RWPE2 (cell line): Measurements from ENCODE around the gene BIRC2.

ENCODE experiments used
- ATAC-seq: fragments of 200-7000 bp; cut with Tn5 transposase; 3 replicates; pipeline ENCODE4 v1.9.1; 2021; ENCODE audit warnings: low read depth
- DNase-seq: peaks from one replicate; pipeline ENCODE4 v3.0.0-alpha.2; 2020; ENCODE audit warnings: low spot score
- H3K27ac ChIP-seq: fragments of 450-650 bp; 2 replicates; pipeline ENCODE4 v1.5.1; 2017; ENCODE audit warnings: mild to moderate bottlenecking; ENCODE audit not compliant: poor library complexity, severe bottlenecking
- H3K27me3 ChIP-seq: fragments of 250-450 bp; sonication (Bioruptor Pico); 2 replicates; pipeline ENCODE4 v1.5.1; 2021; ENCODE audit warnings: mild to moderate bottlenecking, moderate library complexity; ENCODE audit not compliant: insufficient read depth, poor library complexity, severe bottlenecking
- H3K36me3 ChIP-seq: fragments of 250-450 bp; sonication (Bioruptor Pico); 2 replicates; pipeline ENCODE4 v1.5.1; 2020; ENCODE audit warnings: low read depth, mild to moderate bottlenecking, moderate library complexity
- H3K4me1 ChIP-seq: fragments of 250-450 bp; sonication (Bioruptor Pico); 2 replicates; pipeline ENCODE4 v1.5.1; 2021; ENCODE audit warnings: mild to moderate bottlenecking, moderate library complexity; ENCODE audit not compliant: insufficient read depth, poor library complexity, severe bottlenecking
- H3K4me3 ChIP-seq: fragments of 250-450 bp; sonication (Bioruptor Pico); 2 replicates; pipeline ENCODE4 v1.5.1; 2021; ENCODE audit warnings: mild to moderate bottlenecking, moderate library complexity; ENCODE audit not compliant: severe bottlenecking
- H3K9me3 ChIP-seq: fragments of 250-450 bp; sonication (Bioruptor Pico); 2 replicates; pipeline ENCODE4 v1.5.1; 2021; ENCODE audit warnings: mild to moderate bottlenecking, moderate library complexity; ENCODE audit not compliant: severe bottlenecking
- TF ChIP-seq, protein P1 (sequence below): fragments of 450-650 bp; IDR thresholded peaks from one replicate; pipeline ENCODE4 v1.5.1; 2017; ENCODE audit warnings: mild to moderate bottlenecking, moderate library complexity; ENCODE audit not compliant: poor library complexity, severe bottlenecking

Gene BIRC2

DNA sequence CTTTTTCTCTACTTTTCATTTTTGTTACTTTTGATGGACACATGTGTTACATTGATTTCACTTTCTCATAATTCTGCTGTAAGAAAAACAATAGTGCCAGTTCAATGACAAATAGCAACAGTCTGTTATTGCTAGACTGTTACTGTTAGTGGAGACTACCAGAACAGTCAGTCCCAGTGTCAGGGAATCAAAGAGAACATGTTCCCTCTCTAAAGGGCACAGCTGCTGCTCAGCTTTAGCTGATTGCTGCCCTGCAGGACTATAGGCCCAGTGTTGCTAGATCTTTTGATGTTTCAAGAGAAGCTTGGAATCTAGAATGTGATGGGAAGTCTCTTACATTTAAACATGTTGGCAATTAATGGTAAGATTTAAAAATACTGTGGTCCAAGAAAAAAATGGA, 26.3 kb upstream of the BIRC2 start:
- Histone ChIP-seq H3K27me3 (no peaks in the 10 kb centered on the region), H3K4me1 (peaks cover 50% of the 10 kb centered on the region), H3K9me3 (no peaks in the 10 kb centered on the region), H3K27ac (peak overlapping the region; percentile 86), H3K4me3 (no peak overlapping the region), H3K36me3 (peaks cover 10% of the 10 kb centered on the region)
- DNase-seq (no peak), ATAC-seq (no peak)
- TF ChIP-seq, protein P1, sequence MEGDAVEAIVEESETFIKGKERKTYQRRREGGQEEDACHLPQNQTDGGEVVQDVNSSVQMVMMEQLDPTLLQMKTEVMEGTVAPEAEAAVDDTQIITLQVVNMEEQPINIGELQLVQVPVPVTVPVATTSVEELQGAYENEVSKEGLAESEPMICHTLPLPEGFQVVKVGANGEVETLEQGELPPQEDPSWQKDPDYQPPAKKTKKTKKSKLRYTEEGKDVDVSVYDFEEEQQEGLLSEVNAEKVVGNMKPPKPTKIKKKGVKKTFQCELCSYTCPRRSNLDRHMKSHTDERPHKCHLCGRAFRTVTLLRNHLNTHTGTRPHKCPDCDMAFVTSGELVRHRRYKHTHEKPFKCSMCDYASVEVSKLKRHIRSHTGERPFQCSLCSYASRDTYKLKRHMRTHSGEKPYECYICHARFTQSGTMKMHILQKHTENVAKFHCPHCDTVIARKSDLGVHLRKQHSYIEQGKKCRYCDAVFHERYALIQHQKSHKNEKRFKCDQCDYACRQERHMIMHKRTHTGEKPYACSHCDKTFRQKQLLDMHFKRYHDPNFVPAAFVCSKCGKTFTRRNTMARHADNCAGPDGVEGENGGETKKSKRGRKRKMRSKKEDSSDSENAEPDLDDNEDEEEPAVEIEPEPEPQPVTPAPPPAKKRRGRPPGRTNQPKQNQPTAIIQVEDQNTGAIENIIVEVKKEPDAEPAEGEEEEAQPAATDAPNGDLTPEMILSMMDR, result no peak

DNA sequence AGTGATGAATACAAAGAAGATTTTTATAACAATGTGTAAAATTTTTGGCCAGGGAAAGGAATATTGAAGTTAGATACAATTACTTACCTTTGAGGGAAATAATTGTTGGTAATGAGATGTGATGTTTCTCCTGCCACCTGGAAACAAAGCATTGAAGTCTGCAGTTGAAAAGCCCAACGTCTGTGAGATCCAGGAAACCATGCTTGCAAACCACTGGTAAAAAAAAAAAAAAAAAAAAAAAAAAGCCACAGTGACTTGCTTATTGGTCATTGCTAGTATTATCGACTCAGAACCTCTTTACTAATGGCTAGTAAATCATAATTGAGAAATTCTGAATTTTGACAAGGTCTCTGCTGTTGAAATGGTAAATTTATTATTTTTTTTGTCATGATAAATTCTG, 24.5 kb upstream of the BIRC2 start:
- H3K36me3 ChIP-seq, result peaks cover 15% of the 10 kb centered on the region
- TF ChIP-seq, protein P1, result no peak
- ATAC-seq, result no peak
- DNase-seq, result no peak
- no peaks in the 10 kb centered on the region for H3K9me3 ChIP-seq
- peaks cover 42% of the 10 kb centered on the region for H3K4me1 ChIP-seq
- H3K27me3 ChIP-seq, result no peaks in the 10 kb centered on the region
- H3K27ac ChIP-seq, result peak overlapping the region; percentile 86
- H3K4me3 ChIP-seq, result no peak overlapping the region

DNA sequence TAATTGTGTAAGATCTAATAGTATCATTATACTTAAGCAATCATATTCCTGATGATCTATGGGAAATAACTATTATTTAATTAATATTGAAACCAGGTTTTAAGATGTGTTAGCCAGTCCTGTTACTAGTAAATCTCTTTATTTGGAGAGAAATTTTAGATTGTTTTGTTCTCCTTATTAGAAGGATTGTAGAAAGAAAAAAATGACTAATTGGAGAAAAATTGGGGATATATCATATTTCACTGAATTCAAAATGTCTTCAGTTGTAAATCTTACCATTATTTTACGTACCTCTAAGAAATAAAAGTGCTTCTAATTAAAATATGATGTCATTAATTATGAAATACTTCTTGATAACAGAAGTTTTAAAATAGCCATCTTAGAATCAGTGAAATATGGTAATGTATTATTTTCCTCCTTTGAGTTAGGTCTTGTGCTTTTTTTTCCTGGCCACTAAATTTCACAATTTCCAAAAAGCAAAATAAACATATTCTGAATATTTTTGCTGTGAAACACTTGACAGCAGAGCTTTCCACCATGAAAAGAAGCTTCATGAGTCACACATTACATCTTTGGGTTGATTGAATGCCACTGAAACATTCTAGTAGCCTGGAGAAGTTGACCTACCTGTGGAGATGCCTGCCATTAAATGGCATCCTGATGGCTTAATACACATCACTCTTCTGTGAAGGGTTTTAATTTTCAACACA, 23.3 kb upstream of the BIRC2 start:
- no peak for DNase-seq
- H3K9me3 ChIP-seq, result no peaks in the 10 kb centered on the region
- peak overlapping the region; percentile 86 for H3K27ac ChIP-seq
- TF ChIP-seq, protein P1, result no peak
- peaks cover 36% of the 10 kb centered on the region for H3K4me1 ChIP-seq
- no peak overlapping the region for H3K4me3 ChIP-seq
- H3K27me3 ChIP-seq, result no peaks in the 10 kb centered on the region
- H3K36me3 ChIP-seq, result peaks cover 24% of the 10 kb centered on the region
- peak; percentile 95 for ATAC-seq

DNA sequence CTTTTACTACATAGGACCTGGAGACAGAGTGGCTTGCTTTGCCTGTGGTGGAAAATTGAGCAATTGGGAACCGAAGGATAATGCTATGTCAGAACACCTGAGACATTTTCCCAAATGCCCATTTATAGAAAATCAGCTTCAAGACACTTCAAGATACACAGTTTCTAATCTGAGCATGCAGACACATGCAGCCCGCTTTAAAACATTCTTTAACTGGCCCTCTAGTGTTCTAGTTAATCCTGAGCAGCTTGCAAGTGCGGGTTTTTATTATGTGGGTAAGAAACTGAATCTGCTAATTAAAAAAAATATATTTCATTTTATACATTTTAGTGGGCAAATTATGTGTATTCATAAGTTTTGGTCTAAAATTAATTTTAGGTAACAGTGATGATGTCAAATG, 21.9 kb upstream of the BIRC2 start:
- Histone ChIP-seq H3K36me3 (peaks cover 37% of the 10 kb centered on the region), H3K4me1 (peaks cover 36% of the 10 kb centered on the region), H3K27ac (peak overlapping the region; percentile 86), H3K4me3 (no peak overlapping the region), H3K27me3 (no peaks in the 10 kb centered on the region), H3K9me3 (no peaks in the 10 kb centered on the region)
- TF ChIP-seq, protein P1, result no peak
- no peak for DNase-seq
- ATAC-seq, result no peak

DNA sequence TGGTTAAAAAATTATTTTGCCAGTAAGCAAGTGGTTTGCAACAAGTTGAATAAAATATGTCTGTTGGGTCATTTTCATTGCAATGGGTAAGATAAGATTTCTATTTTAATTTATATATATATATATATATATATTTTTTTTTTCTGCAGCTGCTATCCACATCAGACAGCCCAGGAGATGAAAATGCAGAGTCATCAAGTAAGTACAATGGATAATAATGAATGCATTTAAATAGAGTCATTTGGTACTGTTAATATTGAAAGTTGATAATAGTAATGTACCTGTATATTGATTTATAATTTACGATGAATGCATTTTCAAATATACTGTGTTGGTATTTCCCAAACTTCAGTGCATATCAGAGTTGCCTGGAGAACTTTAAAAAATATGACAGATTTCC, 18.3 kb upstream of the BIRC2 start:
- peaks cover 13% of the 10 kb centered on the region for H3K4me1 ChIP-seq
- H3K36me3 ChIP-seq, result peaks cover 56% of the 10 kb centered on the region
- no peaks in the 10 kb centered on the region for H3K9me3 ChIP-seq
- TF ChIP-seq, protein P1, result no peak
- H3K27me3 ChIP-seq, result no peaks in the 10 kb centered on the region
- no peak for DNase-seq
- no peak for ATAC-seq
- no peak overlapping the region for H3K27ac ChIP-seq
- no peak overlapping the region for H3K4me3 ChIP-seq
